DLD1 (cell line): ENCODE results near the gene KIF26A.

Source experiments
- in situ Hi-C: cut with HindIII; loops from 2 replicates; pipeline ENCODE4 v1.10.0; 2017; ENCODE audit warnings: low sequenced_read_pairs

The KIF26A gene

DNA sequence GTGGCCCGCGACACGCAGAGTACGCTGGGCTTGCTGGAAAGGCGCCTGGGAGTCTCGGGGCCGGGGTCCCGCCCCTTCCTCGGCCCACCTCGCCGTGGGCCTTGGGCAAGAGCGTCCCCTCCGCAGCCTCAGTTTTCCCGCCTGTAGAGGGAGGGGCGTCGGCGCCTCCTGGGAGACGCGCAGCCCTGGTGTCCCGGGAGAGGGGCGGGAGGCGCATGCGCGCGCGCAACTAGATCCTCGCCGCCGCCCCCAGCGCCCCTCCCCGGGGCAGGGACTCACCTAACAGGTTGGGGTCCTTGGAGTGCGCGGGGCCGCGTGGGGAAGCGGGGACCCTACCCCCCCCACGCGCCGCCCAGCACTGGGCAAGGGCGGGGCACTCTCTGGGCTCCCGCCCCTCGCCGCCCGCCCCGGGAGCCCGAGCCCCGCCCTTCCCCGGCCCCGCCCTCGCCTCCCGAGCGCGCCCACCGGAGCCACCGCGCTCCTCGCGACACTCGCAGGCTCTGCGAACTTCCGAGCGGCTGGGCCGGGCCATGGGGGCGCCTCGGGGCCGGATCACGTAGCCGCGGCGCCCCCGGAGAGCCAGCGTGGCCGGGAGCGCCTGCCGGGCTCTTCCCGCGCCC is at the start of gene KIF26A:
KIF26A (plus strand) TSS at position 490 of the 620 bp plus-strand sequence. CDS start 136 bp downstream, outside the sequence.
- in situ Hi-C loops: no loop called here

DNA sequence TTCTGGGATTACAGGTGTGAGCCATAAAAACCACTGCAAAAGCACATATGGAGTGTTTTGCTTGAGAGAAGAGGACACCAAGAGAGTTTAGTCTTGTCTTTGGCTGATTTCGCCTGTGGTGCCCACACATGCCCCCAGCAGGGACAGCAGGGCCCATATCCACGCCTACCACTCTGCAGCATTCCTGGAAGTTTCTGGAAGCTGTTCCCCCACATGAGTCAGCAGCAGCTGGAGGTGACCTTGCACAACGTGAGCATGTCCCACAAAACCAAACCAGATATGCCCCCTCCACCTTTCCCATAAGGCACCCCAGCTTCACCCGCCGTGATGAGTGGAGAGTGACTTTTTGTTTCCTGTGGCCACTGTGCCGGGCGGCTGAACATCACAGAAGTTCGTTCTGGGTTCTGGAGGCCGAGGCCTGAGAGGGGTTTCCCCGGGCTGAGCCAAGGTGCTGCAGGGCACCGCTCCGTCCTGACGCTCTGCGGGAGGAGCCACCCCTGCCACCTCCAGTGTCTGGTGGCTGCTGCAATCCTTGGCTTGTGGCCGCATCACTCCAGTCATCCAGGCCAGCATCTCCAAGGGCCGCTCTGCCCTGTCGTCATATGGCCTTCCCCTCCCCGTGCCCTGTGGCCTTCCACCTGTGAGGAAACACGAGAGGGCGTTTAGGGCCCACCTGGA is 48.2 kb upstream of the KIF26A start:
- in situ Hi-C loops: no loop called here

DNA sequence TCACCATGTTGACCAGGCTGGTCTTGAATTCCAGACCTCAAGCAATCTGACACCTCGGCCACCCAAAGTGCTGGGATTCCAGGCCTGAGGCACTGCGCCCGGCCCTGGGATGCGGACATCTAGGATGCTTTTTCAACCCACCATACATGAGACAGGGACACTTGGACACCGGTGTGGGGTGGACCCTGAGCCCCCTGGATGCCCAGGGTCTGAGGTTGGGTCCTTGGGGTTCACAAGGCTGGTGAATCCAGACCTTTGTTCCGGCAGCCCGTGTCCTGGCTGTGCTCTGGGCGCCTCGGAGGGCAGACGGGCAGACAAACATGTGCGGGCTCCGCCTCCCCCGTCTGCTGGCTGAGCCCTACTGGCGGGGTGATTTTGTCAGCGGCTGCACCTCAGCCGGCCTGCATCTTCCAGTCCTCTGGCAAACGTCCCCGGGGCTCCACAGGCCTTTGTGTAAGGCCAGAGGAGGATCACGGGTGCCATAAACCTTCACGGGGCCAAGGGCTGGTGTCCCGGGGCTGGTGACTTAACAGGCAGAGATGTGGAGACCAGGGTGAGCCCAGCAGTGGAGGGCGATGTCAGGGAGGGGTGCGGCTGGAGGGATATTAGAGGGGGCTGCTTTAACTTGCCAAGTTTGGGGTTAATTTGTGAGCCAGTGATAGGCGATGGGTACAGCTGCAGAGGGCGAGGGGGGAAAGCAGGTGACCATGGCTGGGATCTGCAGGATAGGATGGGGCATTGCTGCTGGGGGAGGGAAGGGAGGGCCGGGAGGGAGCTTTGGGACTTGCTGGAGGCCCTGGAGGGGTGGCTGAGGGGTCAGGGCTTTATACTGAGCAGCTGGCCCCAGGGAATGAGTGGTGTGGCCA is 47.1 kb upstream of the KIF26A start:
- in situ Hi-C loops: no loop called here

DNA sequence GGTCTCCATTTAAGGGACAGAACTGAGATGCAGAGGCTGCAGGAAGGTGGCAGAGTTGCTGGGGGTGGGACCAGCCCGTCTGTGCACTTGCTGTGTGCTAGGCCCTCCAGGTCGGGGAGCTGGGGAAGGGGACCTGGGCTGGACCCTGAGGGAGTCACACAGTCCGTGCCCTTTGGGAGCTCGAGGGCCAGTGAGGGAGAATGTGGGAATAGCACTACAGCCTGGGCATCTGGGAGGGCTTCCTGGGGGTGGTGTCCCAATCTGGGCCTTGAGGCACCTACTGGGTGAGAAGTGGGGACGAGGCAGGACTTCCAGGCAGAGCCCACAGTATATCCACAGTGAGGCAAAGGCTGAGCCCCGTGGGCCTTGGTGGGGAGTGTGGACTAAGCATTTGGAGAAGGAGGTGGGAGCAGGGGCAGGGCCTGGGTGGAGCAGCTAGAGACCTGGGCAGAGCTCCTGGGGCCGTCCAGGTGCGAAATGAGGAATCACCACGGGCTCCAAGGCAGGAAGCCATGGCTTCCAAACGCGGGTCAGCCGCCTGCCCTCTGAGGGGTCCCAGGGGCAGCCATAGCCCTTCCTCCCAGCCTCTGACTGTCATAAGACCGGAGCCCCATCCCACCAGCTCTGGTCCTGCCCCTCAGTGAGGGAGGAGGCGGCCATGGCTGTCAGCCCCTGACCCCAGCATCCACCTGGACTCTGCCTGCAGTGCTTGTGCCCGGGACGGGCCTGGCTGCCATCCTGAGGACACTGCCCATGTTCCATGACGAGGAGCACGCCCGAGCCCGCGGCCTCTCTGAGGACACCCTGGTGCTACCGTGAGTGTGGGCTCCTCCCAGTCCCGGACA is 46.2 kb upstream of the KIF26A start:
- in situ Hi-C loops: no loop called here

DNA sequence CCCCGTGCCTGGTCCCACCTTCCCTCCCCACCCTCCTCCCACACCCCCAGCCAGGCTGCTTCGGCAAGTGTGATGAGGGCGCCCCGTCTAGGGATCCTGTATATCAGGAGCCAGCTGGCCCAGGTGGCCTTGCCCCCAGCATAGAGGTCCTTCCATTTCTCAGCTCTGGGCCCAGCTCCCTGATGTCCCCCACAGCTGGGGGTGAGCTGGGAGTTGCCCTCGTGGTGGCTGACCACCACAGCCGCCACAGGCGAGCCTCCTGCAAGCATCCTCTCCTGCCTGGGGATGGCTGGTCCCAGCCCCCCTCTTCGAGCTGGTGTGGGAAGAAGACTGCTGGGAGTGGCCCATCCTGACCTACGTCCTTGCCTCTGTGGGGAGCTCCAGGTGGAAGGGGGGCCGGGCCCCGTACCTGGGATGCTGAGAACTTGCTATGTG is 45.4 kb upstream of the KIF26A start:
- in situ Hi-C loops: no loop called here

DNA sequence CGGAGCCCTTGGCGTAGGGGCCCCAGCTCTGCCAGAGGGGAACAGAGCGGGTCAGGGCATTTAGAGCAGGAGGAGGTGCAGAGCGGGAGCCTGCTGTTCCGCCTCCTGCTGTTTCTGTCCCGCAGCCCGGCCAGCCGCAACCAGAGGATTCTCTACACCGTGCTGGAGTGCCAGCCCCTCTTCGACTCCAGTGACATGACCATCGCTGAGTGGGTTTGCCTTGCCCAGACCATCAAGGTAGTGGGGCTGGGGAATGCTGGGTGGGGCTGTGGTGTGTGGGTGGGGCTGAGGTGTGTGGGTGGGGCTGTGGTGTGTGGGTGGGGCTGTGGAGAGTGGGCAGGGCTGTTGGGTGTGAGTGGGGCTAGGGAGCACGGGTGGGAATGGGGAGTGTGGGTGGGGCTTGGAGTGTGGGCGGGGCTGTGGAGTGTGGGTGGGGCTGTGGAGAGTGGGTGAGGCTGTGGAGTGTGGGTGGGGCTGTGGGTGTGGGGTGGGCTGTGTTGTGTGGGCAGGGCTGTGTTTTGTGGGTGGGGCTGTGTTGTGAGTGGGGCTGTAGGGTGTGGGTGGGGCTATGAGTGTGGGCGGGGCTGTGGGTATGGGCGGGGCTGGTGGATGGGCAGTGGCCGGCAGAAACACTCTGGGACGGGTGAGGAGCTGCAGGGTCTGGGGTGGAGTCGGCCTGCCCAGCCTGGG is 44.9 kb upstream of the KIF26A start:
- in situ Hi-C loops: no loop called here

DNA sequence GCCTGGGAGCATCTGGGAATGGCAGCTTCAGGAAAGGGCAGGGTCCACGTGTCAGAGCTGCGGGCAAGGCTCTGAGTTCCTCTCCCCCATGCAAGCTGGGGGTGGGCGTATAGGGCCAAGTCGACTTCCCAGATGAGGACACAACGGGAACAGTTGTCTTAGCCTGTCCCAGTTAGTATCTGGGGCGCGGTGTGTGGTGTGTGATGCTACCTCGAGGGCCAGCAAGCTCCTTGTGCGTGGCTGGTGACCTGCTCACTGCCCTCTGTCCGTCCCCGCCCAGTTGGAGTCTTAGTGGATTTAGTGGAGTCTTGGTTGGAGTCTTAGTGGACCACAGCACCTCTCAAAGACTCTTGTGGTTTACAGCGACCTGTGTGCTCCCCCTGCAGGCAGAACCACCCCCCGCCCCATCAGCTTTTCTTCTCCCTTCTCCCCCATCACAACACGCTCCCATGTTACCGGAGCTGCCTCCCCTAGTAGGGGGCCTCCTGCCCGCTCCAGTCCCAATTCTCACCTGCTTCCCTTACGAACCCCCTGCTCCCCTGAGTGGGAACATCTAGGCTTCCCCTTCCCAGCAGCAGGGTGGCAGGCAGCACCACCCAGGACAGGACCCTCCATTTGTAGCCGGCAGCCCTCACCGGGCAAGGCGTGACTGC is 44.2 kb upstream of the KIF26A start:
- in situ Hi-C loops: no loop called here

DNA sequence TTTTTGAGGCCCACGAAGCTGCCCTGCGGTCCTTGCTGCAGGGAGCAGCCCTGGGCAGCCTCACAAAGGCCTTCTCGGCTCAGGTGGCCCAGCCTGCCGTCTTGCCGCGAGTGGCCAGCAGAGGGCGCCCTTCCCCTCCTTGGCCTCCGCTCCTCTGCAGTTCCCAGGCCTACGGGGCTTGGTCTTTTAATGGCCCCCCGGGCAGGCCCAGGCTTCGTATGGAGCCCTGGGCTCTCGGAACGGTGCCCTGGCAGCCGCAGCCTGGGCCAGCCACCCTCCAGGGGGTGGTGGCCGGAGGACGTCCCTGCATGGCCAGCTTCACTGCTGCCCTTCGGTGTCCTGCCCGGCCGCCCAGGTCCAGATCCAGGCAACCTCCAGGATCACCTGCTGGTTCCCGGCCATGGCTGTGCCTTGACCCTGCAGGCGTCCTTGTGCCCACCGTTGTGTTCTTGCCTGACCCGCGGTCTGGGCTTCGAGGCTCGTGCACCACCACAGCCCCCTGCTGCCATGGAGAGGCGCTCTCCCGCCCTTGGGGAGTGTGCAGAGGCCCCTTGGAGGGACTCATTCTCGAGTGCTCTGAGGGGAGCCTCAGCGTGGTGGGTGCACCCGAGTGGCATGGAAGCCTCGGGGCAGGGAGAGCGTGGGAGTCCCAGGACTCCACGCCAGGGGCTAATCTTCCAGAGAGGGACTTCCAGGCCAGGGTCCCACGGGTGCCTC is 43.5 kb upstream of the KIF26A start:
- in situ Hi-C loops: no loop called here

DNA sequence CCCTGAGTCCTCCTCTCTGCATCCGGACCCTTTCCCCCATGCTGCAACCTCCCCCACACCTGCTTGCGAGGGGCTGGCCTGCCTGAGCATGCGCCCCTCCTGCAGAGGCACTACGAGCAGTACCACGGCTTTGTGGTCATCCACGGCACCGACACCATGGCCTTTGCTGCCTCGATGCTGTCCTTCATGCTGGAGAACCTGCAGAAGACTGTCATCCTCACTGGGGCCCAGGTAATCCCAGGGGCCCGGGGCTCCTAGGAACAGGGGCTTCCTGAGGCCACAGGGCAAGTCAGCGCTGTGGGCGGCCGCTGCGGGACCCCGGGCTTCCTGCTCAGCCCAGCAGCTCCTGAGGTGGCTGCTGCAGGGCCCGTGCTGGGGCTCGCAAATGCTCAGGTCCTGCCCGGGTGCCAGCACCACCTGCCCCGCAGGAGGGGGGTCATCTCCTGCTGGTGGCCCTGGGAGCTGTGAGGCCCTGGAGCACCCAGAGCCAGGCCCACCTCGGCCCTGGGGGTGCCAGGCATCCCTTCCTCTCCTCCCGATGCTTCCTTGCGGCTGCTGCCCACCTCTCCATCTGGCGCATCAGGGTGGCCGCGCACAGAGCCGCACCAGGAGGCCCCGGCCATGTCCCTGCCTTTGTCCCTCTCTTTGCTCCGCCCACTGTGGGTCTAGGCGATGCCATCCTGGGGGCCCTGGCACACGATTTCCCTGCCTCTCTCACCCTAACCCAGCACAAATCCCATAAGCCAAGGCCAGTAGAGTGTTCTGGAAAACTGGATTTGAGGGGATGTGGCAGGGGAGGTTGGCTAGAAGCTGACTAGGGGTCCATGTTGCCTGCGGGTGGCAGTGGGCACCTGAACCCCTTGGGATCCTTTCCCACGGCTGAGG is 42.7 kb upstream of the KIF26A start:
- in situ Hi-C loops: no loop called here

DNA sequence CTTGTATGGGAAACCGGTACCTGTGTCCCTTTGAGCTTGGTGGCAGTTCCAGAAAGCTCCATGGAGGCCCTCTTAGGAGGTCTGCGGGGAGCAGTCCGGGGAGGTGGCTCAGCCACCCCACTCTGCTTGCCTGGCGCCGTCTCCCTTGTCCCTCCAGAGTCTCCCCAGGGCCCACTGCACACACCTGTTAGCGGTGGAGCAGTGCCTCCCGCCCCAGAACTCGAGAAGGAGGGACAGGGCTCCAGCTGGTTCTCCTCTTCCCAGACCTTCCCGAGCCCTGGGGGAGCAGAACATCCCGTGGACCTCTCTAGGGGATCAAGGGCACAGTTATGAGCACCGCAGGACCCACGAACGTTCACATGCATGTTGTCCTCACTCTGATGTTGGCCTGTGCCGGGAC is 42.1 kb upstream of the KIF26A start:
- in situ Hi-C loops: no loop called here

DNA sequence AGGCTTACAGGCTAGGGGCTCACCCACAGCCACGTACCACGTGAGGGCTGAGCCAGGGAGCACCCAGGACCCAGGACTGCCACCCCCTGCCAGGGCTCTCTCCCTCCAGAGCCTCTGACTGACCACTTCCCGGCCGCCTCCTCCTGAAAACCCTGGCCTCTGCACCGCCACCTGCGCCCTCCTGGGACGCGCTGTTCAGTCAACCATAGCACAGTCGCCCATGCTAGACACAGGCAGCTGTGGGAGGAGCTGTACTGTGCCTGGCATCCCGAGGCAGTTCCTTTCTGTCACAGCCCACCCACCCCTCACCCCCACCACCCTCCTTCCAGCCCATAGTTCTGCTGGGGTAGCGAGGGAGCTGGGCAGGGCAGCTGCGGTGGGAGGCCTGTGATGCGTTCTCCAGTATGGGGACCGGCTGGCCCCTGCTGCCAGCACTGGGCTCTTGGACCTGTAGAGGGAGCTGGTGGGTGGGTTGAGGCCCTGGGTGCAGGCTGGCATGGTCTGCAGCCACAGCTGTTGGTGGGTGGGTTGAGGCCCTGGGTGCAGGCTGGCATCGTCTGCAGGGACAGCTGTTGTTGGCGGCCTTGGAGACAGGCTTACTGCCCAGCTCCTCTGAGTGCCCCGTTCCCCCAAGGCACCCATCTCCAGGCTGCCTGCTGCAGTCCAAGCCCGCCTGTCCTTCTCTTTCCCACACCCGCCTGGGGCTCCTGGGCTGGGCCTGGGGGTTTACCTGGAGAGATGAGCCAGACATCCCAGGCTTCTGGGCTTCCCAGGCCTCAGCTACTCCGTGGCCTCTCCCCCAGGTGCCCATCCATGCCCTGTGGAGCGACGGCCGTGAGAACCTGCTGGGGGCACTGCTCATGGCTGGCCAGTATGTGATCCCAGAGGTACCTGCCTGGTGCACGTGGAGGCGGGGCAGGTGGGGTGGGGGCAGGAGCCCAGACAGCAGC is 41.4 kb upstream of the KIF26A start:
- in situ Hi-C loops: no loop called here

DNA sequence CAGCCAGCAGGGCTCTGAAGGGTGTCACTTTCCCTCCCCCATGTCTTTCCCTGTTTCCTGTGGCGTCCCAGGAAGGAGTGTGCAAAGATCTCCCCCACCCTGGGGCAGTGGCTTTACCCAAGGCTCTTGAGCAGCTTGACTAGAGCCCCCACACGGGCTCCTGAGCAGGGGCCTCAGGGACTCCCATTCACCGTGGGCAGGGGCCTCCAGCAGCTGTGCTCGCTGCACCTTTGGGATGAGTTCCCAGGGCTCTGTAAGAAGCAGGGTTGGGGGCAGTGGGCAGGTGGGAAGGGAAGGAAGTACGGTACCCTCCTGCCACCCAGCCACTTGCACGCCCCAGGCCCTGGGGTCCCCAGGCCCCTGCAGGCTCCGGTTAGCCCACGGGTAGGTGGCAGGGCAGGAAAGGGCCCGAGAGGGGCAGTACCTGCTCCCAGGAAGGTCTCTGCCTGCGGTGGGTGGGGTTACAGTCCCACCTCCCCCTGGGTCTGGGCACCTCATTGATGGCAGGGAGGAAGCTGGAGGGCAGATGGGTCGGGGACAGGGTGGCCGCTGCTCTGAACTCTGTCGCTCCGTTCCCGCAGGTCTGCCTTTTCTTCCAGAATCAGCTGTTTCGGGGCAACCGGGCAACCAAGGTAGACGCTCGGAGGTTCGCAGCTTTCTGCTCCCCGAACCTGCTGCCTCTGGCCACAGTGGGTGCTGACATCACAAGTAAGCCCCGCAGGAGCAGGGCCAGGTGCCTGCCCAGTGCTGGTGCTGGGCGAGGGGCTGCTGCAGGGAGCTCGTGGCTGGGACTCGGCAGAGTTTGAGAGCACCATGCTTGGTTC is 39.9 kb upstream of the KIF26A start:
- in situ Hi-C loops: no loop called here

DNA sequence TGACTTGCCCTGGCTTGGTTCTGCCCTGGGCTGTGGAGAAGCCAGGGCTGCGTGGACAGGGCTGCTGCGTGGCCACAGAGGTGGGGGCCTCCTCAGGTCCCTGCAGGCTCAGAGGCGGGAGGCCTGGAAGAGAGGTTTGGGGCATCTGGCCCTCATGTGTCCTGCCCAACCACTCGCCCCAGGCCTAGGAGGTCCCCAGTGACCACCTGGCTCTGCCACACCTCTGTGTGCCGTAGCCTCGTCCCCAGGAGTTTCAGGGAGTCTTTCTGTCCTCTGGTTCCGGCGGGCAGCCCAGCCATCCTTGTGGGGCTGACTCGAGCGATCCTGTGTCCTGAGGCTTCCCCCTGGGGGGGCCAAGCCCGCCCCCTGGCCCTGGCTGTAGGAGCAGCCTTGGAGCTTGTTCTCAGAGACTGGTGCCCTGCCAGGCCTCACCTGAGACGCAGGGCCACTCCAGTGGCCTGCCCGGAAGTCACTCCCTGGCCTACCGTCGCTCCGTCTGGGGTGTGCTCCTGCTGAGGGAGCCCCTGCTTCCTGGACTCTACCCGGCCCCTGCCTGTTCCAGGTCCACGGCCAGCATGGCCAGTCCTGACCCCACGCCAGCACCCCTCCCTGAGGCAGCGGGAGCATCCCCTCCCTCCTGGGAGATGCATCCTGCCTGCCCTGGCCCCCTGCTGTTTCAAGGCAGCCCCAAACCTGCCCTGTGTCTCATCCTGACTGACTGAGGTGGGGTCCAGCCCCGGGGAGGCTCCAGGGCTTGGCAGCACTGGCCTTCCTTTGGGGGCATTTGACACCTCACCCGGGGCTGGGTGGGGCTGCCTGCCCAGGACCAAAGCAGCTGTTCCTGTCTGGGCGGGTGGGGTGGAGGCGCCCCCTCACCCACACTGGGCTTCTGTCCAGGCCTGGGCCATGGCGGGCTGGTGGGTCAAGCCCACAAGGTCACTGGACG is 39.0 kb upstream of the KIF26A start:
- in situ Hi-C loops: no loop called here

DNA sequence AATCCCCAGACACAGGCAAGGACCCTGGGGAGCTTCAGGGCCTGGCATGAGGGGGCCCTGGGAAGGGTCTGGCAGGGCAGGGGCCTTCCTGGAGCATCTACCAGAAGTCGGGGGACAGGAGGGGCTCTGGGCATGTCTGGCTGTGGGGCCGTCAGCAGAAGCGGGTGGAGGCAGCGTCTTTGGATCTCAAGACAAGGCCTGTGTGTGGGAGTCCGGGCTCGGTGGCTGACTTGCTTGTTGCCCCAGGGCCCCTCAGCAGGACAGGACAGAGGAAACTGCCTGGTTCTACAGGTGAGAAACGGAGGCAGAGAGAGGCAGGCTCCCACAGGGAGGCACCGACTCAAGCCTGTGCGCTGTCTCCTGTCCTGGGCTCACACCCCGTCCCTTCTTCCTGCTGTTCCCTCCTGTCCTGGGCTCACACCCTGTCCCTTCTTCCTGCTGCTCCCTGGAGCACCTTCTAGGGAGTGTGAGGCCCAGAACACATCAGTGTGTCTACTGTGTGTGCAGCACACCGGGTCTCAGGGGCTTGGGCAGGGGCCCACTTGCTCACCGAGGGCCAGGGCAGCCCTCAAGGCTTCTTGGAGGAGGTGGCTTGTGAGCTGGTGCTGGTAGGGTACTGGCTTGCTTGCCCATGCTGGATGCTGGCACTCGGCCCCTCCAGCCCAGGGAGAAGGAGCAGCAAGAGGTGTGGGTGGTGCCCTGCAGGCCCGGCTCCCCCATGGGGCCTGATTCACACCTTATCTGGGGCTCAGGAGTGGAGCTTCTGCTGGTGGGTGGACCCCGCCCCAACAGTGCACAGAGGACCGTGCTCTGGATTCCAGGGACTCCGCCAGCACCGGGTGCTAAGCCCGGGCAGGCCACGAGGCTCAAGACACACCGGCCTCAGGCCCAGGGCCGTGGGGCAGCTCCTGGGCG is 38.0 kb upstream of the KIF26A start:
- in situ Hi-C loops: no loop called here
